ENCODE data around the gene EMILIN1. TPM values are rescaled to one million over a fixed set of nuclear protein-coding genes. Genes with fewer than 3 reads are reported as not detected.

EMILIN1 gene
- total and polyA plus RNA-seq, 2 of the 4 experiments (the other 2 are of a cell fraction), result 26.5 to 95.6 TPM

DNA sequence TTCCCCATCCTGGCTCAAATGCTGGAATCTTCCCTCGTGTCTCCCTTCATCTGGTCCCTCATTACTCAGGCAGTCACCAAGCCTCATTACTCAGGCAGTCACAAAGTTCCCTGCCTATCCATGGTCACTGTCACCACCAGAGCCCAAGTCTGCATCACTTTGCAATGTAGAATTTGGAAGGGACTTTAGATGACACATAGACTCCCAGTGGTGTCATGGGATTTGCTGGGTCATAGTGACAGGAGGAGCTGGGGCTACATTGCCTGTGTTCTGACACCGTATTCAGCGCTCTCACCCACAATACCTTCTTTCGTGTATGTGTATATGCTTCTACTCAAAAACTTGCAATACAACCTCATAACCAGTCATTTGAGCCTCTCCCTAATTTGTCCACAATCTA is 2.1 kb upstream of the EMILIN1 start:
- WGBS, 2 experiments (ENCODE audit: extremely low coverage in 2 of 2, insufficient read length in 1 of 2), result no CpG with 5 or more reads among the region's 4 CpGs

More for the DNA sequence above, 2.1 kb upstream of the EMILIN1 start:
- no peak overlapping the region for H3K4me3 ChIP-seq (ENCODE audit: insufficient read depth, low read depth, low read length)
- H3K4ac ChIP-seq (ENCODE audit: low read depth, low read length), result peak overlapping the region; percentile 53
- no peak overlapping the region for H3K4me2 ChIP-seq (ENCODE audit: low read depth, low read length)
- peak overlapping the region; percentile 26; the same call in 1 of the 2 replicates for H4K5ac ChIP-seq (ENCODE audit: low read depth, low read length)
- no peak for DNase-seq
- peak overlapping the region; percentile 37; the same call in 1 of the 2 replicates for H2BK120ac ChIP-seq (ENCODE audit: low read depth, low read length)
- peak overlapping the region; percentile 45; the same call in 1 of the 2 replicates for H2AK5ac ChIP-seq (ENCODE audit: low read depth, low read length)
- H3K9me3 ChIP-seq (ENCODE audit: control insufficient read depth, insufficient read depth, low read length), result no peaks in the 10 kb centered on the region
- H3K79me1 ChIP-seq (ENCODE audit: low read depth in 1 of 2, low read length in 2 of 2), result peaks cover 3 to 31% of the 10 kb centered on the region in 2 experiments; a peak in 3 of 4 replicates
- in situ Hi-C loops (cut with MboI; ENCODE audit: low sequenced_read_pairs), result no loop called here
- H3K18ac ChIP-seq (ENCODE audit: low read depth, low read length), result no peak overlapping the region; the same call in 1 of the 2 replicates
- peak overlapping the region; percentile 69; the same call in 1 of the 3 replicates for H2BK15ac ChIP-seq (ENCODE audit: low read depth, low read length)
- no peak overlapping the region for H2AFZ ChIP-seq (replicated peaks; ENCODE audit: low read length, poor library complexity)
- peaks cover 6% of the 10 kb centered on the region for H4K20me1 ChIP-seq (ENCODE audit: insufficient read depth, low read length)
- dilution Hi-C loops (cut with HindIII; ENCODE audit: low sequenced_read_pairs, unreplicated experiment), result no loop called here
- H3K23ac ChIP-seq (ENCODE audit: low read depth, low read length), result peak overlapping the region; percentile 37; the same call in 1 of the 2 replicates
- peak overlapping the region; percentile 68; the same call in 1 of the 2 replicates for H2BK20ac ChIP-seq (ENCODE audit: low read depth, low read length)
- no peak overlapping the region for H3K56ac ChIP-seq (ENCODE audit: extremely low read depth, insufficient read depth, low read length)
- ATAC-seq (ENCODE audit: low read depth), result no peak
- TF ChIP-seq, protein P1, sequence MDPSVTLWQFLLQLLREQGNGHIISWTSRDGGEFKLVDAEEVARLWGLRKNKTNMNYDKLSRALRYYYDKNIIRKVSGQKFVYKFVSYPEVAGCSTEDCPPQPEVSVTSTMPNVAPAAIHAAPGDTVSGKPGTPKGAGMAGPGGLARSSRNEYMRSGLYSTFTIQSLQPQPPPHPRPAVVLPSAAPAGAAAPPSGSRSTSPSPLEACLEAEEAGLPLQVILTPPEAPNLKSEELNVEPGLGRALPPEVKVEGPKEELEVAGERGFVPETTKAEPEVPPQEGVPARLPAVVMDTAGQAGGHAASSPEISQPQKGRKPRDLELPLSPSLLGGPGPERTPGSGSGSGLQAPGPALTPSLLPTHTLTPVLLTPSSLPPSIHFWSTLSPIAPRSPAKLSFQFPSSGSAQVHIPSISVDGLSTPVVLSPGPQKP (IDR thresholded peaks at IDR 0.05; ENCODE audit: borderline replicate concordance, low read depth, low read length), result no peak
- TF ChIP-seq RCOR1 (IDR thresholded peaks at IDR 0.05; ENCODE audit: insufficient replicate concordance, low read length), result no peak
- TF ChIP-seq, protein P2, sequence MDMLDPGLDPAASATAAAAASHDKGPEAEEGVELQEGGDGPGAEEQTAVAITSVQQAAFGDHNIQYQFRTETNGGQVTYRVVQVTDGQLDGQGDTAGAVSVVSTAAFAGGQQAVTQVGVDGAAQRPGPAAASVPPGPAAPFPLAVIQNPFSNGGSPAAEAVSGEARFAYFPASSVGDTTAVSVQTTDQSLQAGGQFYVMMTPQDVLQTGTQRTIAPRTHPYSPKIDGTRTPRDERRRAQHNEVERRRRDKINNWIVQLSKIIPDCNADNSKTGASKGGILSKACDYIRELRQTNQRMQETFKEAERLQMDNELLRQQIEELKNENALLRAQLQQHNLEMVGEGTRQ (IDR thresholded peaks at IDR 0.05; ENCODE audit: low read depth, low read length), result no peak
- TF ChIP-seq CHD1 (IDR thresholded peaks at IDR 0.05; ENCODE audit: low read depth, low read length), result no peak
- TF ChIP-seq, protein P3, sequence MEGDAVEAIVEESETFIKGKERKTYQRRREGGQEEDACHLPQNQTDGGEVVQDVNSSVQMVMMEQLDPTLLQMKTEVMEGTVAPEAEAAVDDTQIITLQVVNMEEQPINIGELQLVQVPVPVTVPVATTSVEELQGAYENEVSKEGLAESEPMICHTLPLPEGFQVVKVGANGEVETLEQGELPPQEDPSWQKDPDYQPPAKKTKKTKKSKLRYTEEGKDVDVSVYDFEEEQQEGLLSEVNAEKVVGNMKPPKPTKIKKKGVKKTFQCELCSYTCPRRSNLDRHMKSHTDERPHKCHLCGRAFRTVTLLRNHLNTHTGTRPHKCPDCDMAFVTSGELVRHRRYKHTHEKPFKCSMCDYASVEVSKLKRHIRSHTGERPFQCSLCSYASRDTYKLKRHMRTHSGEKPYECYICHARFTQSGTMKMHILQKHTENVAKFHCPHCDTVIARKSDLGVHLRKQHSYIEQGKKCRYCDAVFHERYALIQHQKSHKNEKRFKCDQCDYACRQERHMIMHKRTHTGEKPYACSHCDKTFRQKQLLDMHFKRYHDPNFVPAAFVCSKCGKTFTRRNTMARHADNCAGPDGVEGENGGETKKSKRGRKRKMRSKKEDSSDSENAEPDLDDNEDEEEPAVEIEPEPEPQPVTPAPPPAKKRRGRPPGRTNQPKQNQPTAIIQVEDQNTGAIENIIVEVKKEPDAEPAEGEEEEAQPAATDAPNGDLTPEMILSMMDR (conservative IDR thresholded peaks at IDR 0.05; ENCODE audit: low read depth, low read length), result no peak
- no peak for TF ChIP-seq MXI1 (IDR thresholded peaks at IDR 0.05; ENCODE audit: borderline replicate concordance, low read depth, low read length)
- H3K9ac ChIP-seq (ENCODE audit: low read depth, low read length), result no peak overlapping the region
- ChIA-PET CTCF (interaction anchor here (1.3 kb wide), 1 partner anchor 230 kb away, joined by 3 read pairs; no protein-coding TSS in a partner anchor), POLR2A (ENCODE audit: unreplicated experiment) (interaction anchor here (0.5 kb wide), 1 partner anchor 351 kb away, joined by 3 read pairs; no protein-coding TSS in a partner anchor)
- no peak overlapping the region for H2BK5ac ChIP-seq (ENCODE audit: low read depth, low read length, poor library complexity, severe bottlenecking)
- H3K9me1 ChIP-seq (ENCODE audit: insufficient read depth, low read length), result peaks cover 15% of the 10 kb centered on the region; the same call in 1 of the 2 replicates
- no peak overlapping the region for H3K27ac ChIP-seq (ENCODE audit: insufficient read depth, low read length)
- H3K4me1 ChIP-seq (ENCODE audit: control insufficient read depth, insufficient read depth, low read length), result peaks cover 36% of the 10 kb centered on the region
- H3K36me3 ChIP-seq (ENCODE audit: control insufficient read depth, insufficient read depth, low read length), result peaks cover 7% of the 10 kb centered on the region; the same call in 1 of the 2 replicates
- H2AK9ac ChIP-seq (replicated peaks; ENCODE audit: low read depth, low read length, poor library complexity), result no peak overlapping the region
- peak overlapping the region; percentile 28 for H3K14ac ChIP-seq (replicated peaks; ENCODE audit: low read depth, low read length)
- intact Hi-C loops (cut with micrococcal nuclease), result no loop called here
- H4K8ac ChIP-seq (ENCODE audit: low read depth in 2 of 2, low read length in 2 of 2), result 0 out of 4 replicates have a peak overlapping the region, but pooled peaks of 1 of the 2 experiments have one; percentile 35
- no TSS peak for BruUV-seq (replicated peaks)
- H3K27me3 ChIP-seq (ENCODE audit: control insufficient read depth, insufficient read depth, low read length), result no peaks in the 10 kb centered on the region
- H4K91ac ChIP-seq (ENCODE audit: insufficient read depth, low read depth, low read length), result peak overlapping the region; percentile 71

Measured in IMR-90 (cell line).